ENCODE results near the gene STAG1.
"Not testable (repeated sequence)": the region's sequence is repeated elsewhere in the genome, so short reads cannot be mapped to it uniquely, and the experiment has no call there.

GRCh38 chr3:136736950-136737349, 15.2 kb downstream of the STAG1 start:
- not testable (repeated sequence) for TF ChIP-seq CTCF (IDR thresholded peaks at IDR 0.05; ENCODE audit: poor library complexity); EZH2 (IDR thresholded peaks at IDR 0.05; ENCODE audit: borderline replicate concordance); EZH2phosphoT487 (IDR thresholded peaks at IDR 0.05; ENCODE audit: low read depth, severe bottlenecking, unreplicated experiment)

Measured in hepatocyte (in vitro differentiated cells).